Islet of Langerhans (tissue), 1 donor: ENCODE results near the gene RFNG.

ENCODE experiments used
- FAIRE-seq: peaks from one replicate; lab custom pipeline; 2011; peaks lifted over from hg19 to GRCh38; lab: Jason Lieb, UNC

The RFNG gene

GRCh38 chr17:82051776-82052637 lies at the start of gene RFNG, which contains the start of gene GPS1:
TSS of gene RFNG (minus strand) at chr17:82051811. CDS start at chr17:82051766, 45 bp downstream.
TSS of gene GPS1 (plus strand) at chr17:82051898. CDS start at chr17:82051932, 34 bp downstream.
- no peak for FAIRE-seq

- no peak for FAIRE-seq
Observed at GRCh38 chr17:82101301-82101715, 49.7 kb upstream of the RFNG start.

GRCh38 chr17:82100502-82101298 lies 49.1 kb upstream of the RFNG start:
- no peak for FAIRE-seq

GRCh38 chr17:82098939-82099763 lies 47.5 kb upstream of the RFNG start:
- FAIRE-seq: no peak

GRCh38 chr17:82098169-82098938 lies 46.7 kb upstream of the RFNG start, which contains the start of gene FASN:
TSS of gene FASN (minus strand) at chr17:82098236. CDS start at chr17:82096445, 1,791 bp downstream.
- no peak for FAIRE-seq

GRCh38 chr17:82097919-82098168 lies 46.2 kb upstream of the RFNG start:
- FAIRE-seq: no peak

- no peak for FAIRE-seq
Observed at GRCh38 chr17:82097184-82097918, 45.7 kb upstream of the RFNG start.

- FAIRE-seq: no peak
Observed at GRCh38 chr17:82096709-82097183, 45.1 kb upstream of the RFNG start.

- no peak for FAIRE-seq
Observed at GRCh38 chr17:82095777-82096708, 44.4 kb upstream of the RFNG start.

GRCh38 chr17:82094931-82095776 lies 43.5 kb upstream of the RFNG start:
- no peak for FAIRE-seq

GRCh38 chr17:82092995-82093751 lies 41.6 kb upstream of the RFNG start:
- FAIRE-seq: no peak

- FAIRE-seq: no peak
Observed at GRCh38 chr17:82092628-82092994, 41.0 kb upstream of the RFNG start.

- FAIRE-seq: no peak
Observed at GRCh38 chr17:82092094-82092586, 40.5 kb upstream of the RFNG start.

GRCh38 chr17:82091264-82092066 lies 39.9 kb upstream of the RFNG start:
- FAIRE-seq: no peak

GRCh38 chr17:82090549-82091263 lies 39.1 kb upstream of the RFNG start:
- no peak for FAIRE-seq
